Measurements from ENCODE around the gene JMJD1C. TPM values are rescaled to one million over a fixed set of nuclear protein-coding genes. Genes with fewer than 3 reads are reported as not detected.
A peak's percentile ranks its signal among the peaks of the same experiment; 100 is the strongest.

The JMJD1C gene
- total RNA-seq, 1 donor from 2014 or later: 187 TPM

DNA sequence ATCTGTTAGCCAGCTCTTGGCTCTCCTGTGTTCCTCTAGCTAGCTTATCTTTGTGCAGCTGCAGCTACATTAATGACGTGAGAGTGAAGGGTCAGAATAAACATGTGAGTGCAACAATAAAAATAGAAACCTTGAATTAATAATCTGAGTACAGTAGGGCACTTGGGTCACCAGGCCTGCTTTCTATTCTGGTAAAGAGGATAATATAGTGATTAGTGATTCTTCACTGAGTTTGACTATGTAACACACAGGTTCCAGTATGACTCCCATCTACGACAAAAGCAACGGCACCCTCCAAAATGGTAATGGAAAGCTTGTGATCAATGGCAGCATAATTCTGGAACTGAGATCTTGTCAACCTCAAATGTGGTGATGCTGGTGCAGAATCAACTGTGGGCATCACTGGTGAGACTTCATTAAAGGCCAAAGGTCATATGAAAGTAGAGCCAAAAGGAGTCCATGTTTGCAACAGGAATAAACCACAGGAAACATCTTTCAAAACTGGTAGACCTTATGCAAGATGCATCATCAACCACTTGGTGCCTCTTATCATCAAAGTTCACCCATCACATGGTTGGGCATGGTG lies 255.1 kb downstream of the JMJD1C start:
- DNase-seq: no peak

DNA sequence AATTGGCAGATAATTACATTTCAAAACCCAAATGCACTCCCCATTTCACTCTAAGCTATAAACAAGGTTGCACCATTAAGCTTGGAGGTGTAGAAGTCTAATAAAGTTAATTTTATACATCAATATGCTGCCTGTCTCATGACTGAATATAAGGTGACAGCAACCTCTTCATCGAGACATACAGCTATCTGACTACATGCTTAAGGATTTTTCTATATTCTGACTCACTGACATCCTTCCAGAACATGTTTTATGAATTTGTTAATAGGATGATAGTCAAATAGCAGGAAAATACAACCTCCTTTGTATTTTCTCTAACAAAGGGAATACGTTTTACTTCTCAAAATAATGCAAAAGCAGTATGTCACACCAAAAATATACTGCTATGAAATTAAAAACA lies 256.1 kb downstream of the JMJD1C start:
- no peak for DNase-seq

DNA sequence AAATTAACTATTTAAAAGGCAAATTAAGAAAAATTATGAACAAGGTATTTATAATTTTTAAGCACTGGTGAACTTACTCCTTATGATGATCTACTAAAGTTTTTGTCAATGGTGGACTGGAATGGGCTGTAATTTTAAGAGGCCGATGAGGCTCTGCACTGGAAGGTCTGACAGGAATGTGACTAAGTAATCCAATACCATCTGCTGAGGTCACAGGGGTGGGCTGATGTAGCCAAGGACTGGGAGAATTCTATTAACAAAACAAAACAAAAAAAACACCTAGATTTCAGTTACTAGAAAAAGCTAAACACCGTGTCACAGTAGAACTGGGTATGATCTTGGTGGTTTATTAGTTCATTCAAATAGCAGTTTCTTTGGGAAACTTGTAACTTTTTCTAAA lies 256.8 kb downstream of the JMJD1C start:
- DNase-seq: peak; percentile 46

DNA sequence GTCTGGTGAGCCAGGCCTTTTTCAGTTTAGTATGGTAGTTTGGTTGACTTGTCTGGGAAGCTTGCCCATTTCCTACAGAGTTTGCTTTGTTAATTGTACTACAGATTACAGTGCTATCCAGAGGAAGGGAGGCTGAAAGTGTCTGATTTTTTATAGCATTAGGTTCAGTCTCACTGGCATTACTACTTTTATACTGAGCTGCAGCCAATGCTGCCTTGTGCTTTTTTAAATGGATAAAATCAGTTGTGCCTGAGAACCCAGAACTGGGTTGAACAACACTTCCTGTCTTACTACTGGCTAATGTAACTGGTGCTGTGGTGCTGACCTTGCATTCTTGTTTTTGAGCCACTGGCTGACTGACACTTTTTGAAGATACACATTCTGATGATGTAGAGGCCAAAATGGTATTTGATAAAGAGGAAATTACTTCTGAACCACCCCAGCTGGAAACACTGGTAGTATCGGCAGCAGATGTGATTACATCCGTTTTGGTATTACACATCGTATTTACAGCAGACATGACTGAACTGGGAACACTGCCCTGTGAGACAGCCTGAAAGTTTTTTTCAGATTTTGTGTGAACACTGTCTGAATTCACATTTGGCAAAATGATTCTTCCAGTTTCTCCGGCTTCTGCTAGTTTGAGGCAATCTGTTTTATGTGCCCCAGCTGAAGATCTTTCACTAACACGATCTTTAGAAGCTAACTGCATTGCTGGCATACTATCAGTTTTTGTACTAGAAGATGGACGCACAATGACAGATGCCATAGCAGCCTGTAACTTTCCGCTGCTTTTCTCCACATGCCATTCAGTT lies 258.6 kb downstream of the JMJD1C start:
- DNase-seq: peak; percentile 80

DNA sequence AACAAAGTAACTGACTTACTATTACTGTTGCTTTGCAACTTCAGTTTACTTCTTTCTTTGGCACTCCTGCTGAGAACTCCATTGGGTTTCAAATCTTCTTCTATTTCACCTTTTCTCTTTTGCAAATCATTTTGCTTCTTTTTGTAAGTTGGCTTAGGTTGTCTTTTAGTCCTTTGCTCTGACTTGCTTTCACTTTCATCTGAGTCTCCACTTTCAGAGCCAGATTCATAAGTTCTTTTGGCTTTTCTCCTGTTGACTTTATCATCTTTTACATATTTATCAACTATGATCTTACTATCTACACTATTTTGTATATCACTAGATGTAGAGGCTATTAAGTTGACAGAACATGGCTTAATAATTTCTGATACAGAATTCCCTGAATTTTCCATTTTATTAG lies 259.2 kb downstream of the JMJD1C start:
- no peak for DNase-seq

DNA sequence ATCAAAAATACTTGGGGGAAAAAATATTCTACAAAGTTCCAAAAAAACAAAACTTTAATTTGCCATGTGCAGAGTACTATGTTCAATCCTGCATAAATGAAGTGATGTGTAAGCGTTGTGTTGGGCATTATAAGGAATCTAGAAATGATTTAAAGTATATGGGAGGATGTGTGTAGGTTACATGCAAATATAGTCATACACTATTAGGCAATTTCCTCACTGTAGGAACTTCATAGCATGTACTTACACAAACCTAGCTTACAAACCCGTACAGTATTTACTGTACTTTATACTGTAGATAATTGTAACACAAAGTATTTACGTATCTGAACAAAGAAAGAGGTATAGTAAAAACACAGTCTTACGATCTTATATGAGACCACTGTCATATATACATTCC lies 260.4 kb downstream of the JMJD1C start:
- no peak for DNase-seq

DNA sequence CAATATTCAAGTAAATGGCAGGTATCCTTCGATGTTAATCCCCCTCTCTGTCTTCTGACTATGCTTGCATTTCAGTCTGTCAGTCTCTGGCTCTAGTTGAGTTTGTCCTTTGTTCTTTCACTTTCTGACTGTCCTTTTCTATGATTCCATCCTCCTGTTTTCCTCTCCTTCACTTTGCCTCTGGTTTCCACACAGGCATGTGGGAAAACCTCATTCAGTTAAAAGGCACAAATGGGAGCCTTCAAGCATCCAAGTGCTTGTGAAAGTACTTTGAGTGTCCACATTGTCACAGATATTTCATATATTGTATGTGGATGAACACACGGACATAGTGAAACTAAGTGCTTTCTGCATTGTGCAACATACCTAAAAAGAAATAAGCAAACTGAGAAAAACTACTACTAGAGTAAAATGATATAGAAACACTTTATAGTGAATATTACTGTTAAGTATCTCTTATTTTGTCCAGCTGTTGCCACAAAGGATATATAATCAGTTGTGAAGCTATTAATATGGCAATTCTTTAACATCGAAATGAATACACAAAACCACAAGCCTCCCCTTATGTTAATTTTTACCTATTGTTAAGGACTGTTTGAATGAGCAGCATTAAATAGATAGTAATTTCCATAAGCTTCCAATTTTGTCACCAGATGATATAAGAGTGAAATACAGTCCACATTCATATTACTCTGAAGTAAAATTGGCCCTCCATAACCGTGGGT lies 260.9 kb downstream of the JMJD1C start:
- DNase-seq: no peak

DNA sequence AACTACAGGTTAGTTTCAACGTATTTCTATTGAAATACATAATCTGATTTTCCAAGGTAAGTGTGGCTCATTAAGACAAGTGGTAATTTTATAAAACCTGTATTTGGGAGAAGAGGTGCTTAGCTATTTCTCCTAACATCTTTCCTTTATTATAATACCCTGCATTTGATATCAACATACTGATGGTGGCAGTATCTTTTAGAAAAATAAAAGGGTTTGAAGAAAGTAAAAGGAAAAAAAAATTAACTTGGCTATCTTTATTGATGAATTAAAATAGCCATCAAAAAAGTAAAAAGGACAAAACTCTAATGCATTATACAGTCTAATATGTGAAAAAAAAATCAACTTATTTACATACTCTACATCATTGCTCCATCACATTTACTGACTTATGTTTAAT lies 264.7 kb downstream of the JMJD1C start:
- no peak for DNase-seq

DNA sequence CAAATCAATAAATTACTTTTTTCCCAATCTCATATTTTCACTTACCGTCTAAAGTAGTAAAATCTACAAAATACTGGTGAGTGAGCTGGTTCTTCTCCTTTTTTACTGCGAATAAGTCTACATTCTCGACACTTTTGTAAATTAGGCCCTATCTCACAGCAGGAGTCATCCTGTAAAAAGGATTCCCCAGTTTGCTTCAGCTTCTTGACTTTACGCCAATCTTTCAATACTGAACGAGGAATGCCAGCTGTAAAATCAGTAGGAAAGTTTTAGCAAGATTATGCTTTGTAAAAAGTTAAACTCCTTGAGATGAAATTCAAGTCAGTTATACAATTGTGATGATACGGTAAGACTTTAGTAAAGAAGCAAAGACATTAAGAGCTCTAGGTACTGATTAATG lies 265.3 kb downstream of the JMJD1C start:
- DNase-seq: peak; percentile 33

DNA sequence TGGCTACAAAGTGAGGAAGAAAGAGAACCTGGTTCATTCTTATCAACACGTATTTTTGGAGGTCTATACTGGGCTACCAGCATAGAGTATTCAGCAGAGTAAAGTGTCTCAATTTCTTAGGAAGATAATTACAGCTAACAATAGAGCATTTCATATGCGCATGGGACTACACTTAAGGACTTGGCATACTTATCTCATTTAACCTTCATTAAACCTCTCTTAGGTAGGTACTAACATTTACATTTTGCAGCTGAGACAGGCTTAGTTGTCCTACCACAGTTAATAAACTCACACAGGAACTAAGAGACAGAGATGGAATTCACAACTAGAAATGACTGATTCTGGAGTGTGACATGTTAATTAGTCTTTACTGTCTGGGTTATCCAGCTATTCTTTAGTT lies 266.1 kb downstream of the JMJD1C start:
- no peak for DNase-seq

DNA sequence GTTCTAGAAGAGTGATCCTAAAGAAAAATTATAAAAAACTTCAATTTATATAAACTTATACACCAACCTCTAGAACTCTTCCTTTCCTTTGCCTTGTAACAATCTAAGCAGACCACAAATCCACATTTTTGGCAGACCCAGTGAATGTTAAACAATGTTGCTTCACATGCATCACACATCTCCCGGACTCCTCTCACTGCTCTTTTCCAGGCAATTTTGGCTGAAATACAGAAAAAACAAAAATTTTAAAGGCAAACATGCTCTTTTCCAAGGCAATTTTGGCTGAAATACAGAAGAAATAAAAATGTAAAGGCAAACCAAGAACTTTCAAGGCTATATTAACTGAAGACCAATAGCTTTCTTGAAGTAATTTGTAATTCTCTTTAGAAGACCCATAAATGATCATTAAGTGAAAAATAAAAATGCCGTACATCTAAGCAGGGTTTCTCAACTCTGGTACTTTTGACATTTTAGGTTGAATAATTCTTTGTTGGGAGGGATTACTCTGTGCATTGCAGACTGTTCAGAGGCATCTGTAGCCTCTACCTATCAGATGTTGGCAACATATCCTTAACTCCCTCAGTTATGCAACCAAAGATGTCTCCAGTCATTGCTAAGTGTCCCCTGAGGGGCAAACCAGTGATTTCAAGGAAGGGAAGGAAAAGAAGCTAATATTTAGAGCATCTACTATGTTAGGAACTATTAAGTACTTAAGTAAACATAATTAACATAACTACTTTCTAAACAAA lies 268.3 kb downstream of the JMJD1C start:
- peak; percentile 83 for DNase-seq

DNA sequence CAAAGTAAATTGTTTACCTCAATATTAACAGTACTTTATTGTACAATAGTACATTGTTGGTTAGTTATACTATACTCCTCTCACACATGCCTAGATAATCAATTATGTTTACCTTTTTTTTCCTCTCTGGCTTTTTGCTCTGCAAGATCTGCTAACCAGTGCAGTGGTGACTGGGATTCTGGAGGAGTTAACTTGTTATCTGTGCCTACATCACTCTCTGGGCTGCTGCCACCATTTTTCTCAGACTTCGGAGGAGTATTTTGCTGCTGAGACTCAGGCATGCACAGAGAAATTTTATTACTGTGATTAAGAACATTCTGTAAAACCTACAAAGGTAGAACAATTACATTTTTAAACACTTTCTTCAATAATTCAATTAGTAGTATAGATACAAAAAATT lies 273.0 kb downstream of the JMJD1C start:
- no peak for DNase-seq

DNA sequence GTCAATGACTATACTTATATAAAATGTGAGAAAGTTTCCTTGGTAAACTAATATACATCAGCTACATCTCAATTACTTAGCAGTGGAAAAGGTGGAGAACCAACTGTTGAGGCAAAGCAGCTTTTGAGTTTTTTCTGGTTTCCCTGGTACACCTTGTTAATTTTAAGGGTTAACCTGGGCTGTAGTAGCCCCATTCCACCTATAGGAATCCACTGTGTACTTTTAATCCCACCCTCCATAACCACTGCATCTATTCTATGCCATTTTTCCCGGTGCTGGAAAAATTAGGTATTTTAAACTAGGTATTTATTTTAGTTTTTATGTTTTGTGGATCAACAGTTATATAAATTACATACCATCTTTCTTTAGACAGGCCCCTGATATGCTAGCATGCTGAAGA lies 290.2 kb downstream of the JMJD1C start:
- no peak for DNase-seq

DNA sequence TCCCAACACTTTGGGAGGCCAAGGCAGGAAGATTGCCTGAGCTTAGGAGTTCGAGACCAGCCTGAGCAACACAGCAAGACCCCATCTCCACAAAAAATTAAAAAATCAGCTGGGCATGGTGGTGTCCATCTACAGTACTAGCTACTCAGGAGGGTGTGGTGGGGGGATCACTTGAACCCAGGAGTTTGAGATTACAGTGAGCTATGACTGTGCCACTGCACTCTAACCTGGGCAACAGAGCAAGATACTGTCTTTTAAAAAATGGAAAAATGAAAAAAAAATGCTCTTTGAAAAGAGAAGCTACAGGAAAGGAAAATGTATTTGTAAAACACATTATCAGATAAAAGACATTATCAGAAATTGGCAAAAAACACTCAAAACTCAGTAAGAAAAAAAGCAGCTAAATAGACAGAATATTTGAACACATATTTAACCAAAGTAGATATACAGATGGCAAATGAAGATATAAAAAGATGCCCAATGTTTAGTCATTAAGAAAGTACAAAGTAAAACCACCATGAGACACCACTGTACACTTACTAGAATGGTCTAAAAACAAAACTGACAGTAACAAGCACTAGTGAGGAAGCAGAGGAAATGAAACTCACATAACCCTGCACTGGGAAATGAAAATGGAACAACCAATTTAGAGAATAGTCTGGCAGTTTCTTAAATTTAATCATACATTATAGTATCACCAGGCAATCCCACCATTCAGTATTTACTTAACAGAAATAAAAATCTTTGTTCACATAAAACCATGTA lies 292.1 kb downstream of the JMJD1C start:
- no peak for DNase-seq

DNA sequence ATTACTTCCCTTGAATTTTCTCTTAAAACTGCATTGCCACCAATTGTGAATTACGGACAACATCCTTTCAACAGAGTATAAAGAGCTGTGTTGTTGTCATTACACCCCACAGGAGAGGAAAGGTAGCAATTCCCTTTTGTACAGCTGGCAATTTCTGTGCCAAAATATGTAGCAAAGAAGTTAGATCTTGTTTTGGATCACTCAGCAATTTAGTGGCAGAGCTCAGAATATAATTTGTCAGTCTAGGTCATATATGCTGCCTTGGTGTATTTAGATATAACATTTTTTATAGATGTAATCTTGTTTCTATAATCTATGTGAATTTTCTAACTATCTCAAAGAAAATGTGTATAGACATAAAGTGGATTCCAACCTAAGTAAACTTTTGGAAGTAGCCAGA lies 293.9 kb downstream of the JMJD1C start:
- DNase-seq: no peak

DNA sequence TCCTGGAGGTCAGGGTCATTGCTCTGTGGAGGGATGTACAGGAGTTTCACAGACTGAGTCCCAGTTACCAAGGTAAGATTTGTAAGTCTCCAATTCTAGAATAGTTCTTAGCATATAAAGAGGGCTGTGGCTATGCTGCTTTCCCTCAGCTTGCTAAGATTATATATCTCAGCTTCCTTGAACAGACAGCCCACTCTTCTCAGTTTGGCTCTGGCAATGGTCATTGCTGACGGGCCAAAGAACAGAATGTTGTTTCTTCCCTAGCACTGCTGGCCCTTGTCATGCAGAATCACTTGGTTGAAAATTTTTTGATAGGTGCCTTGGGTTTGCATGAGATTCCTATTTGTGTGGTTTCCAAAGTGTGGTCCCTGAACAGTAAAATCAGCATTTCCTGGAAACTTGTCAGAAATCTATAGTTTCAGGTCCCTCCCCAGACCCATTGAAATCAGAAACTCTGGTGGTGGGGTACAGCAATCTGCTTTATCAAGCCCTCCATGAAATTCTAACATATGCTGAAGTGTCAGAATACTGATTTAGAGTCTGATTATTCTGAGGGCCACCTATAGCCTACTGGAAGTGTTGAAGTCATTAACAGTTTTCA lies 294.4 kb downstream of the JMJD1C start:
- no peak for DNase-seq

DNA sequence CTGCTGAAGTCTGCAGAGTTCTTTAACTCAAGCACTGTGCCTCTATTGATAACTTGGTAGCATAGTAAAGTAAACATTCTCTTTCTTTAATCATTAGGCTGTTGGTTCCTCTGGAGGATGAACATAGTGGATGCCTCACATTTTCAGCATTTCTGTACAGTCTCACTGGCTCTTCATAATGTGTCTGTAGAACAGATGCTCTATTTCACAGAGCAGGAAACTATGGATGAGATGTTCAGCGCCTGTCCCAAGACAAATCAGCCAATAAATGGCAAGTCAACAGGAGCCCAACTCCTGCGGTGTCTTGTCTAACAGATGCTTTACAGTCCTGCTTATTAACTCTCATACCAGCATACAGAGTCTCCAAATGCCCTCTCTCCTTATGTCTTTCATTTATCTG lies 296.2 kb downstream of the JMJD1C start:
- no peak for DNase-seq

DNA sequence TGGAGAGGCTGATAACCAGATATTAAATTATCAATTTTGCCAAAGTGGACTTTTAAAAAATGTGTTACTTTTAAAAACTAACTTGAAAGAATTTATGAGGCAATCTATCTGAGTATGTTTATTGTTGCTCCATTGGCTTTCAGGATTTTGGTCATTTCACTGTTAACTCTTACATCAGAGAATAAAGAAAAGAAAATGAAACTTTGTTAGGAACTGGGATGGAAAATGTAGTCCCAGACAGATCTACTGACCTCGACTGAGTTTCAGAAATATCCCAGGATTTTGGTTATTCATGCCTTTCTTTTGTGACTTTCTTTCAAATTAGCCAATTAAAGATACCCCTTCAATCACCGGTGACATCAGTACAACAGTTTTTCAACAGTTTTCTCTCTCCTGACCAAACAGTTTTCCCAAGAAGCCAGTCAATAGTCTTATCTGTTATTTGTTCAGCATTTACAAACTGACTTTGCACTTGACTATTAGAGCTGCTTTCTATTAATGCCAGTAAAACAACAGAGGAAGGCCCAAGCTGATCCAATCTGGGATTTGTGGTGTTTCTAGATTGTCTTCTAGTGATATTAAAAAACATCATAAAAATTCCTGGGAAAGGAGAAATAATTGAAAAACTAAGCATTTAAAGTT lies 296.8 kb downstream of the JMJD1C start:
- no peak for DNase-seq

DNA sequence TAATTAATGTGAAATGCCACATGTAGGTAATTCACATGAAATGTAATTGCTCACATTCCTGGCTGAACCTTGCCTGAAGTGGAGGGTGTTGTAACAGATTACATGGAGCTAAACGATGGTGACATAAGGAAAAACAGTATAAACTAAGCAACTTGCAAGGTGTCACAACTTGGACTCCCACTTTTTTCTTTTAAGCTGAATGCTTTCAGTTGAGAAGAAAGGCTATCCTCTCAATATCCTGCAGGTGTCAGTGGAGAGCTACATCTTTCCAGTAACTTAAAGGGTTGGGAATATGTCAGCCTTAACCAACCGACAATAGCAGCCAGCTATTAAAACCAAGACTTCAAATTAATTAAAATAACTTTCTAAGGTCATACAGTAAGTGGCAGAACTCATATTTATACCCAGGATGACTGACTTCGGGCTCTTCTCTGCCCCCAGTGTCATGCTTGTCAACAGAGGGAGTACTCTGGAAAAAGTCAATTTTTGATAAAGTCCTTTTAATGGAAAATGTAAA lies 299.0 kb downstream of the JMJD1C start:
- DNase-seq: peak; percentile 89

DNA sequence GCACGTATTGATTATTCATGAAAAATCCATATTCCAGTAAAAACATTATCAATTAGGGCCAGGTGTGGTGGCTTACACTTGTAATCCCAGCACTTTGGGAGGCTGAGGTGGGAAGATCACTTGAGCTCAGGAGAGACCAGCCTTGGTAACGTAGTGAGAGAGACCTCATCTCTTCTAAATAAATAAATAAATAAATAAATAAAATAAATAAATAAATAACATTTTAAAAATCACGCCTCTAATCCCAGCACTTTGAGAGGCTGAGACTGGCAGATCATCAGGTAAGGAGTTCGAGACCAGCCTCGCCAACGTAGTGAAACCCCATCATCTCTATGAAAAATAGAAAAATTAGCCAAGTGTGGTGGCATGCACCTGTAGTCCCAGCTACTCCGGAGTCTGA lies 300.5 kb downstream of the JMJD1C start:
- no peak for DNase-seq

DNA sequence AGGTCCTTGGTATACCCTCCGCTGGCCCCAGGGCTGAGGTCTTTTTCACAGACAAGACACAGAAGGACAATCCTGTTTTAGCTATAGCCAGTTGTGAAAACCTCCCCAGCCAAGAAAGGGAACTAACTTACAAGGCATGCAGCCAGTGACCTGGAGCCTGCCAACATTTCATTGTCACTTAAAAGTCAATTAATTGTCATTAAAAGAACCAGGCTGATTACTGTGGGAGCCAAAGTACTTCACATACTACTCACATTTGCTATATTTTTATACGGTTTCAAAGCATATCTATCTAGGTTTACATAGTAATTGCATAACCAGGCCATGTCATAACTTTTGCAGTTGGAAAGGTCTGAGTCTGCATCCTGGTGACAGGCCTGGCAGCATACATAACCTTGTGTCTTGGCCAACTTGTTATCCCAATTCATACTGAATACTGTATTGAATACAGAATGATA lies 301.6 kb downstream of the JMJD1C start:
- DNase-seq: no peak

Data from tongue (tissue), 2 donors.